Measurements from ENCODE around the gene MYF6.
"Not testable (repeated sequence)": the region's sequence is repeated elsewhere in the genome, so short reads cannot be mapped to it uniquely, and the experiment has no call there.

Gene MYF6

GRCh38 chr12:80707126-80707829, at the start of gene MYF6:
MYF6 (plus strand) TSS chr12:80707634; CDS start chr12:80707720, 86 bp downstream.
- TF ChIP-seq CTCF (IDR thresholded peaks at IDR 0.05; ENCODE audit: insufficient read depth, low read depth, low read length, missing control alignments), result no peak
- DNase-seq (ENCODE audit: low read depth), result no peak
- peak within 1 kb of the TSS; percentile 41 for H3K4me3 ChIP-seq (ENCODE audit: low read depth, low read length)

- H3K4me3 ChIP-seq (ENCODE audit: low read depth, low read length), result no peak overlapping the region
- no peak for TF ChIP-seq CTCF (IDR thresholded peaks at IDR 0.05; ENCODE audit: insufficient read depth, low read depth, low read length, missing control alignments)
- no peak for DNase-seq (ENCODE audit: low read depth)
These were observed 47.8 kb upstream of the MYF6 start for GRCh38 chr12:80659512-80660063.

- TF ChIP-seq CTCF (IDR thresholded peaks at IDR 0.05; ENCODE audit: insufficient read depth, low read depth, low read length, missing control alignments), result no peak
- no peak overlapping the region for H3K4me3 ChIP-seq (ENCODE audit: low read depth, low read length)
These were observed 44.8 kb upstream of the MYF6 start for GRCh38 chr12:80662586-80662985.

GRCh38 chr12:80670214-80670613, 37.2 kb upstream of the MYF6 start:
- no peak for DNase-seq (ENCODE audit: low read depth)
- TF ChIP-seq CTCF (IDR thresholded peaks at IDR 0.05; ENCODE audit: insufficient read depth, low read depth, low read length, missing control alignments), result no peak
- H3K4me3 ChIP-seq (ENCODE audit: low read depth, low read length), result no peak overlapping the region

More at GRCh38 chr12:80662586-80662985, 44.8 kb upstream of the MYF6 start:
- DNase-seq (ENCODE audit: low read depth), result no peak

GRCh38 chr12:80676042-80676636, 31.3 kb upstream of the MYF6 start:
- not testable (repeated sequence) for H3K4me3 ChIP-seq (ENCODE audit: low read depth, low read length); DNase-seq (ENCODE audit: low read depth)

- H3K4me3 ChIP-seq (ENCODE audit: low read depth, low read length), result no peak overlapping the region
- TF ChIP-seq CTCF (IDR thresholded peaks at IDR 0.05; ENCODE audit: insufficient read depth, low read depth, low read length, missing control alignments), result no peak
- no peak for DNase-seq (ENCODE audit: low read depth)
These were observed 30.6 kb upstream of the MYF6 start for GRCh38 chr12:80676856-80677255.

- DNase-seq (ENCODE audit: low read depth), result no peak
- H3K4me3 ChIP-seq (ENCODE audit: low read depth, low read length), result no peak overlapping the region
- TF ChIP-seq CTCF (IDR thresholded peaks at IDR 0.05; ENCODE audit: insufficient read depth, low read depth, low read length, missing control alignments), result no peak
These were observed 29.4 kb upstream of the MYF6 start for GRCh38 chr12:80677994-80678393.
